OCI-LY3 (cell line): ENCODE measurements around the gene GPR162.

Source experiments
- CTCF ChIP-seq: fragments of 200-600, 300-600 bp; sonication (generic); IDR thresholded peaks from 2 replicates; pipeline ENCODE4 v1.5.1; 2014; ENCODE audit warnings: antibody characterized with exemption, low read length, low read depth
- EZH2phosphoT487 ChIP-seq: fragments of 200-600 bp; shearing (Covaris generic); IDR thresholded peaks from 2 replicates; pipeline ENCODE4 v1.6.1; 2018; ENCODE audit warnings: antibody characterized with exemption, mixed run types, low read depth

DNA sequence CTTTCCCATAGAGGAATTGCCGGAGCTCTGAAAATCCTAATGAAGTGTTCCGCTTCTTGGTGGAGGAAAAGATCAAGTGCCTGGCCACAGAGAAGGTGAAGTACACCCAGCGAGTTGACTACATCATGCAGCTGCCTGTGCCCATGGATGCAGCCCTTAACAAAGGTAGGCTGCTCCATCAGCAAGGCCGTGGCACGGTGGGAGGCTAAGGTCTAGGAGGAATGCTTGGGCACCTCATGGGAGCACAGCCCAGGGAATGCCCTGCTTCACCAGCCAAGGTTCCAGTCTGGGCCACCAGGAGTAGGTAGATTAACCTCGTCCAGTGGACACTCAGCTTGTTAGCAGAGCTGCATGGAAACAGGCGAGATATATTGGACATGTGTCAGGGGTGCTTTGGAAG is 39.3 kb downstream of the GPR162 start:
- TF ChIP-seq CTCF (no peak), EZH2phosphoT487 (no peak)
